ENCODE measurements around the gene CELSR2.
A peak's percentile ranks its signal among the peaks of the same experiment; 100 is the strongest.
"Not testable (repeated sequence)": the region's sequence is repeated elsewhere in the genome, so short reads cannot be mapped to it uniquely, and the experiment has no call there.

Gene CELSR2

GRCh38 chr1:109279615-109280278, 30.4 kb downstream of the CELSR2 start:
- no peak for TF ChIP-seq CTCF (IDR thresholded peaks at IDR 0.05; ENCODE audit: low read depth, low read length)
- no peak overlapping the region for H3K4me3 ChIP-seq (ENCODE audit: low read depth, low read length)

- no peak overlapping the region for H3K4me3 ChIP-seq (ENCODE audit: low read depth, low read length)
Measured at GRCh38 chr1:109280862-109281261, 31.5 kb downstream of the CELSR2 start.

GRCh38 chr1:109281680-109282496, 32.5 kb downstream of the CELSR2 start:
- no peak for TF ChIP-seq CTCF (IDR thresholded peaks at IDR 0.05; ENCODE audit: low read depth, low read length)
- peak overlapping the region; percentile 87 for H3K4me3 ChIP-seq (ENCODE audit: low read depth, low read length)

More at GRCh38 chr1:109280862-109281261, 31.5 kb downstream of the CELSR2 start:
- TF ChIP-seq CTCF (IDR thresholded peaks at IDR 0.05; ENCODE audit: low read depth, low read length): no peak

GRCh38 chr1:109282497-109282951, 33.2 kb downstream of the CELSR2 start:
- peak overlapping the region; percentile 87 for H3K4me3 ChIP-seq (ENCODE audit: low read depth, low read length)
- TF ChIP-seq CTCF (IDR thresholded peaks at IDR 0.05; ENCODE audit: low read depth, low read length): no peak

- peak; percentile 42 for TF ChIP-seq CTCF (IDR thresholded peaks at IDR 0.05; ENCODE audit: low read depth, low read length)
- H3K4me3 ChIP-seq (ENCODE audit: low read depth, low read length): peak within 1 kb of the TSS; percentile 87
Measured at GRCh38 chr1:109282952-109283747, 33.8 kb downstream of the CELSR2 start, which contains the start of gene PSRC1. Gene PSRC1, minus strand, starts transcription at chr1:109283145.

GRCh38 chr1:109283748-109284600, 34.6 kb downstream of the CELSR2 start:
- no peak for TF ChIP-seq CTCF (IDR thresholded peaks at IDR 0.05; ENCODE audit: low read depth, low read length)
- H3K4me3 ChIP-seq (ENCODE audit: low read depth, low read length): peak overlapping the region; percentile 87

- H3K4me3 ChIP-seq (ENCODE audit: low read depth, low read length): not testable (repeated sequence)
Measured at GRCh38 chr1:109286762-109287161, 37.4 kb downstream of the CELSR2 start.
